Liver (tissue), 9 donors: ENCODE results near the gene SPECC1. TPM values are rescaled to one million over a fixed set of nuclear protein-coding genes. Genes with fewer than 3 reads are reported as not detected.

Experiments used
- DNase-seq: peaks from one replicate; pipeline ENCODE4 v3.0.0-alpha.2; 2017; ENCODE audit warnings: low spot score
- H3K27ac ChIP-seq, 2 donors: one replicate each; pipeline ENCODE4 v1.7.0; 2013; ENCODE audit warnings: inconsistent platforms in 2 of 2, low read length in 2 of 2, control low read depth in 1 of 2, low read depth in 1 of 2, mild to moderate bottlenecking in 1 of 2
- H3K27me3 ChIP-seq, 4 donors: one replicate each; pipeline versions ENCODE4 v1.6.1 to v1.7.0; 2013; ENCODE audit warnings: low read length in 3 of 4, inconsistent platforms in 1 of 4, mild to moderate bottlenecking in 1 of 4, moderate library complexity in 1 of 4; ENCODE audit not compliant: control insufficient read depth in 4 of 4, insufficient read depth in 4 of 4
- H3K36me3 ChIP-seq, 4 donors: one replicate each; pipeline versions ENCODE4 v1.6.1 to v1.7.0; 2013; ENCODE audit warnings: low read length in 3 of 4, mild to moderate bottlenecking in 3 of 4, low read depth in 1 of 4, moderate library complexity in 1 of 4; ENCODE audit not compliant: control insufficient read depth in 4 of 4, insufficient read depth in 3 of 4
- H3K4me1 ChIP-seq, 4 donors: one replicate each; pipeline versions ENCODE4 v1.6.1 to v1.7.0; 2013; ENCODE audit warnings: low read length in 3 of 4, mild to moderate bottlenecking in 3 of 4, moderate library complexity in 1 of 4; ENCODE audit not compliant: control insufficient read depth in 4 of 4, insufficient read depth in 4 of 4
- H3K4me3 ChIP-seq, 3 donors: one replicate each; pipeline versions ENCODE4 v1.6.1 to v1.7.0; 2013; ENCODE audit warnings: low read length in 3 of 3, control low read depth in 1 of 3, low read depth in 1 of 3, mild to moderate bottlenecking in 1 of 3
- H3K9ac ChIP-seq, 2 donors: one replicate each; pipeline ENCODE4 v1.7.0; 2013; ENCODE audit warnings: low read length in 2 of 2, mild to moderate bottlenecking in 2 of 2, moderate library complexity in 2 of 2, control low read depth in 1 of 2, low read depth in 1 of 2
- H3K9me3 ChIP-seq, 4 donors: one replicate each; pipeline versions ENCODE4 v1.6.1 to v1.7.0; 2013; ENCODE audit warnings: low read length in 3 of 4; ENCODE audit not compliant: control insufficient read depth in 4 of 4
- CTCF ChIP-seq: fragments of 150-350 bp; IDR thresholded peaks from 2 replicates; pipeline ENCODE4 v1.5.1; 2017; ENCODE audit warnings: improper control_type of control experiment, low read depth, low read length; ENCODE audit not compliant: missing input control
- EGR1 ChIP-seq, 2 donors: IDR thresholded peaks; 2 replicates each; pipeline ENCODE4 v1.6.1; 2016 to 2018; ENCODE audit warnings: antibody characterized with exemption in 2 of 2, low read depth in 2 of 2
- FOXA1 ChIP-seq: IDR thresholded peaks from 2 replicates; pipeline ENCODE4 v1.6.1; 2016; ENCODE audit warnings: antibody characterized with exemption
- FOXA2 ChIP-seq: IDR thresholded peaks from 2 replicates; pipeline ENCODE4 v1.6.1; 2016; ENCODE audit warnings: antibody characterized with exemption
- GABPA ChIP-seq, 2 donors: IDR thresholded peaks in 1 of 2; conservative IDR thresholded peaks in 1 of 2; 2 replicates each; pipeline ENCODE4 v1.6.1; 2016; ENCODE audit warnings: antibody characterized with exemption in 2 of 2, mild to moderate bottlenecking in 1 of 2, moderate library complexity in 1 of 2
- HNF4G ChIP-seq: IDR thresholded peaks from 2 replicates; pipeline ENCODE4 v1.6.1; 2016; ENCODE audit warnings: antibody characterized with exemption
- JUND ChIP-seq, 2 donors: IDR thresholded peaks; 2 replicates each; pipeline ENCODE4 v1.6.1; 2016; ENCODE audit warnings: antibody characterized with exemption in 2 of 2
- NR2F2 ChIP-seq: IDR thresholded peaks from 2 replicates; pipeline ENCODE4 v1.6.1; 2016; ENCODE audit warnings: antibody characterized with exemption
- RAD21 ChIP-seq, 2 donors: IDR thresholded peaks; 2 replicates each; pipeline ENCODE4 v1.6.1; 2016; ENCODE audit warnings: antibody characterized with exemption in 2 of 2, mild to moderate bottlenecking in 2 of 2
- REST ChIP-seq: IDR thresholded peaks from 2 replicates; pipeline ENCODE4 v1.6.1; 2016; ENCODE audit warnings: antibody characterized with exemption, mild to moderate bottlenecking
- RXRA ChIP-seq, 2 donors: IDR thresholded peaks; 2 replicates each; pipeline ENCODE4 v1.6.1; 2017 to 2018; ENCODE audit warnings: antibody characterized with exemption in 2 of 2, mild to moderate bottlenecking in 1 of 2
- SP1 ChIP-seq: IDR thresholded peaks from 2 replicates; pipeline ENCODE4 v1.6.1; 2018; ENCODE audit warnings: antibody characterized with exemption, mild to moderate bottlenecking
- TAF1 ChIP-seq: conservative IDR thresholded peaks from 2 replicates; pipeline ENCODE4 v1.6.1; 2016; ENCODE audit warnings: antibody characterized with exemption, mild to moderate bottlenecking
- YY1 ChIP-seq: IDR thresholded peaks from 2 replicates; pipeline ENCODE4 v1.6.1; 2016; ENCODE audit warnings: antibody characterized with exemption, mild to moderate bottlenecking
- ZBTB33 ChIP-seq: IDR thresholded peaks from 2 replicates; pipeline ENCODE4 v1.6.1; 2016; ENCODE audit warnings: antibody characterized with exemption
- WGBS: extraction: QIAGEN DNeasy Blood & Tissue Kit; methylation state at CpG from one replicate; pipeline ENCODE4 v1.1.7; 2013; 5-methylcytosine and 5-hydroxymethylcytosine counted together
- polyA plus RNA-seq, 2 donors: library from polyadenylated mRNA; stranded (reverse) in 1 of 2; unstranded in 1 of 2; fragments of 200-250 nt in 1 of 2; fragments of >200 nt in 1 of 2; fragmentation: Nextera tagmentation in 1 of 2; extraction: Ambion mirVana in 1 of 2; gene quantifications; one replicate each; pipeline versions ENCODE4 v1.2.1 to v1.2.3, GENCODE V29; 2013 to 2015
- total RNA-seq, 2 donors: library from RNA; depleted of rRNA; stranded (reverse); fragments of >200 nt; gene quantifications; one replicate each; pipeline ENCODE4 v1.2.3, GENCODE V29; 2014
- TF ChIP-seq, protein P1 (sequence below): IDR thresholded peaks from 2 replicates; pipeline ENCODE4 v1.6.1; 2016; ENCODE audit warnings: antibody characterized with exemption
- donor health status: healthy.
- donor health status: healthy.
- donor health status: healthy.
- donor health status: healthy.
- donor health status: healthy.

Gene SPECC1
- total and polyA plus RNA-seq, 4 donors = 0.36 to 70.3 (median 1.8) TPM

GRCh38 chr17:20053361-20053964 lies 44.3 kb downstream of the SPECC1 start:
- no peak for DNase-seq
- H3K36me3 ChIP-seq = no peaks in the 10 kb centered on the region
- 88% methylated on average over 4 of the region's 4 CpGs for whole genome bisulfite sequencing
- peaks cover 0 to 3% (median 1%) of the 10 kb centered on the region in 4 donors for H3K27me3 ChIP-seq
- no peaks in the 10 kb centered on the region for H3K4me1 ChIP-seq
- H3K4me3 ChIP-seq = no peak overlapping the region
- TF ChIP-seq NR2F2 (no peak), RAD21 (IDR thresholded peaks at IDR 0.05) (no peak), RXRA (IDR thresholded peaks at IDR 0.05) (no peak), SP1 (no peak)
- TF ChIP-seq, protein P1, sequence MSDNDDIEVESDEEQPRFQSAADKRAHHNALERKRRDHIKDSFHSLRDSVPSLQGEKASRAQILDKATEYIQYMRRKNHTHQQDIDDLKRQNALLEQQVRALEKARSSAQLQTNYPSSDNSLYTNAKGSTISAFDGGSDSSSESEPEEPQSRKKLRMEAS = no peak
- H3K27ac ChIP-seq = no peak overlapping the region
- H3K9ac ChIP-seq = no peak overlapping the region
- no peaks in the 10 kb centered on the region for H3K9me3 ChIP-seq

DNA sequence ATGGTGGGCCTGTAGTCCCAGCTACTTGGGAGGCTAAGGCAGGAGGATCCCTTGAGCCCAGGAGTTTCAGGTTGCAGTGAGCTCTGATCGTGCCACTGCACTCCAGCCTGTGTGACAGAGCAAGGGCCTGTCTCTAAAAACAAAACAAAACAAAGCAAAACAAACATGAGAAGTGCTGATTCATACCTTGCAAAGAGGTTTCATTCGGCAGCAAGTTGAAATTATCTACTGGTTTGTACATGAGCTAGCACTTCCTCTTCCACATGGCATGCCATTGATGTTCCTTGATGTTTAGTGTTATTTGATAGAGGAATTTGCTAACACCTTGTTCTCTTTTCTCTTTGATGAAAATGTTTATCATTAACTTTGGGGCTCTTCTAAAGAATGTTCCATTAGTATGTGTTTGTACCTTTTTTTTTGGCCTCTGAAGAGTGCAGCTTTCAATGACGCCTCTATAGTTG lies 50.6 kb downstream of the SPECC1 start:
- H3K36me3 ChIP-seq = no peaks in the 10 kb centered on the region
- no peaks in the 10 kb centered on the region for H3K9me3 ChIP-seq
- H3K27ac ChIP-seq = no peak overlapping the region
- 68% methylated on average over 3 of the region's 3 CpGs for WGBS
- TF ChIP-seq HNF4G (no peak), SP1 (no peak), YY1 (no peak), FOXA1 (no peak), TAF1 (no peak), CTCF (no peak), ZBTB33 (no peak), JUND (IDR thresholded peaks at IDR 0.05) (no peak), NR2F2 (no peak), RXRA (IDR thresholded peaks at IDR 0.05) (no peak), GABPA (IDR thresholded peaks at IDR 0.05 in 1 of 2, conservative IDR thresholded peaks at IDR 0.05 in 1 of 2) (no peak), RAD21 (IDR thresholded peaks at IDR 0.05) (no peak), FOXA2 (no peak), EGR1 (IDR thresholded peaks at IDR 0.05; ENCODE audit: low read depth in 2 of 2) (no peak), REST (no peak)
- TF ChIP-seq, protein P1 = no peak
- DNase-seq = no peak
- H3K4me1 ChIP-seq = no peaks in the 10 kb centered on the region
- no peak overlapping the region for H3K4me3 ChIP-seq
- no peak overlapping the region for H3K9ac ChIP-seq
- H3K27me3 ChIP-seq = peaks cover 0 to 2% (median 0%) of the 10 kb centered on the region in 4 donors
